Measurements from ENCODE around the gene LTBR. TPM values are rescaled to one million over a fixed set of nuclear protein-coding genes. Genes with fewer than 3 reads are reported as not detected.

The LTBR gene
- total RNA-seq, 1 experiment from 2014 or later: 178 TPM

DNA sequence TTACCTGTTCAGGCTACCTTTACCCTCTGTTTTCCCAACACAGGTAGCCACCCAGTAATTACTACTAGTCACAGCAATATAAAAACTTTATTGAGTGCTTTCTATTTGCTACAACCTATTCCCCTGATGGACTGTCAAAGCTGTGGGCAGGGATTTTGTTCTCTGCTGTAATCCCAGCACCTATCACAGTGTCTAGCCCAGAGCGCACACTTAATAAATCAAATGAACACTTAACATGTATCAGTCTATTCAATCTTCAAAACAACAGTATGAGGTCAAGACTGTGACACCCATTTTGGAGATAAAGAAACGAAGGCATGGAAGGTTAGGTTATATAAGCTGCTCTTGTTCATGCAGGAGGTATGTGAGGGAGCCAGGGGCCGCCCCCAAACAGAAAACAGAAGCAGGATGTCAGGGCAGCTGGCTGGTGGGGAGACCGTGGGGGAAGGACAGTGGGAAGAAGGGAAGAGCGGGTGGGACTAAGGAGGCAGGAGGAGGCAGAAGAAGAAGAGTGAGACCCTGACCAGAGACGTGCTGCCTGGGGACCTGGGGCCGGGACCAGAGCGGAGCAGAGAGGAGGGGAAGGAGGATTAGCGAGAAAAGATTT, 43.8 kb upstream of the LTBR start:
- Histone ChIP-seq H3K27me3 (ENCODE audit: insufficient read depth, low read depth) (no peaks in the 10 kb centered on the region), H4K20me1 (ENCODE audit: insufficient read depth) (peaks cover 8% of the 10 kb centered on the region; the same call in 1 of the 2 replicates), H2AFZ (no peak overlapping the region), H3F3A (ENCODE audit: insufficient read depth, low read depth) (peaks cover 45% of the 10 kb centered on the region), H3K9me3 (ENCODE audit: insufficient read depth, low read depth) (no peaks in the 10 kb centered on the region), H3K9me2 (ENCODE audit: insufficient read depth) (no peaks in the 10 kb centered on the region), H3K4me2 (peak overlapping the region; percentile 83), H3K4me1 (replicated peaks; ENCODE audit: insufficient read depth) (peaks cover 69% of the 10 kb centered on the region), H3K27ac (peak overlapping the region; percentile 49), H3K79me2 (ENCODE audit: low read depth) (peaks cover 67% of the 10 kb centered on the region), H3K4me3 (peak overlapping the region; percentile 92), H3K36me3 (ENCODE audit: low read depth) (no peaks in the 10 kb centered on the region)
- intact Hi-C loops (cut with micrococcal nuclease; ENCODE audit: unreplicated experiment): no loop called here
- TF ChIP-seq, protein P1, sequence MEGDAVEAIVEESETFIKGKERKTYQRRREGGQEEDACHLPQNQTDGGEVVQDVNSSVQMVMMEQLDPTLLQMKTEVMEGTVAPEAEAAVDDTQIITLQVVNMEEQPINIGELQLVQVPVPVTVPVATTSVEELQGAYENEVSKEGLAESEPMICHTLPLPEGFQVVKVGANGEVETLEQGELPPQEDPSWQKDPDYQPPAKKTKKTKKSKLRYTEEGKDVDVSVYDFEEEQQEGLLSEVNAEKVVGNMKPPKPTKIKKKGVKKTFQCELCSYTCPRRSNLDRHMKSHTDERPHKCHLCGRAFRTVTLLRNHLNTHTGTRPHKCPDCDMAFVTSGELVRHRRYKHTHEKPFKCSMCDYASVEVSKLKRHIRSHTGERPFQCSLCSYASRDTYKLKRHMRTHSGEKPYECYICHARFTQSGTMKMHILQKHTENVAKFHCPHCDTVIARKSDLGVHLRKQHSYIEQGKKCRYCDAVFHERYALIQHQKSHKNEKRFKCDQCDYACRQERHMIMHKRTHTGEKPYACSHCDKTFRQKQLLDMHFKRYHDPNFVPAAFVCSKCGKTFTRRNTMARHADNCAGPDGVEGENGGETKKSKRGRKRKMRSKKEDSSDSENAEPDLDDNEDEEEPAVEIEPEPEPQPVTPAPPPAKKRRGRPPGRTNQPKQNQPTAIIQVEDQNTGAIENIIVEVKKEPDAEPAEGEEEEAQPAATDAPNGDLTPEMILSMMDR (conservative IDR thresholded peaks at IDR 0.05): no peak
- no peak for TF ChIP-seq EZH2 (IDR thresholded peaks at IDR 0.05; ENCODE audit: low read depth)
- DNase-seq: peak; percentile 70 to 71
- no TSS peak for BruUV-seq (replicated peaks)
- ChIA-PET CTCF (interaction anchor here (0.6 to 1.0 kb wide), 3 partner anchors 10 to 61 kb away, joined by 4 to 13 read pairs (median 10); no protein-coding TSS in a partner anchor), POLR2A (ENCODE audit: unreplicated experiment) (interaction anchor here (0.6 to 1.1 kb wide), 4 partner anchors 23 to 194 kb away, joined by 4 to 9 read pairs (median 6); partner anchors contain the start of gene GAPDH)

DNA sequence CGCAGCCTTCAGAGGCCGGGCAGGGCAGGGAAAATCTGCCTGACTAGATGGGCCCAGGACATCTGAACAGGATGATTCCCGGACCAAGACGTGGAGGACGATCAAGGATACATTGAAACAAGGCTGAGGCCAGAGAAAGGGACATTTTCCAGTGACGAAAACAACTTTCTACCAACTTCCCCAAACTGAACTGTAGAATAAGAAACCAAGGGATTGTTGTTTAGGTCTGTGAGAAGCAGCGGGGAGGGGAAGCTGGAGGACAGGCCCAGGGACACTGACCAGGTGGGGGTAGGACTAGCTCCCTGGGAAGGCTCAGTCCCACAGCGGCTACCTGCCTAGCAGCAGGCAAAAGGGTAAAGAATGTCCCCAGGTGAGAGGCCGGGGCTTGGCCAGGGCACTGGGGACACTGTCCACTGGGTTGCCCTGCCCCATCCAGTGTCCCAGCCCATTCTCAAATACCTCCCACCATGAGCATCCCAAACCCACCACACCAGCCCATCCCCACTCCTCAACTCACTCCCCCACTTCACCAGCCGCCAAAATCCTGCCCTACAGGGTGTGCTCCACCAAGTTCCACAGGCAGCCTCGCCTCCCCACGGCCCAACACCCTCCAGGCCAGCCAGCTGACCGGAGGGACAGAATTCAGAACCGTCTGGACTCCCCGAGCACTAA, 43.1 kb upstream of the LTBR start:
- Histone ChIP-seq H2AFZ (0 out of 2 replicates have a peak overlapping the region, but pooled peaks have one; percentile 68), H3K27me3 (ENCODE audit: insufficient read depth, low read depth) (no peaks in the 10 kb centered on the region), H3K9me3 (ENCODE audit: insufficient read depth, low read depth) (no peaks in the 10 kb centered on the region), H3K36me3 (ENCODE audit: low read depth) (no peaks in the 10 kb centered on the region), H3F3A (ENCODE audit: insufficient read depth, low read depth) (peaks cover 45% of the 10 kb centered on the region), H3K27ac (peak overlapping the region; percentile 49), H4K20me1 (ENCODE audit: insufficient read depth) (peaks cover 8% of the 10 kb centered on the region; the same call in 1 of the 2 replicates), H3K9me2 (ENCODE audit: insufficient read depth) (no peaks in the 10 kb centered on the region), H3K4me3 (peak overlapping the region; percentile 92), H3K79me2 (ENCODE audit: low read depth) (peaks cover 59% of the 10 kb centered on the region), H3K4me2 (peak overlapping the region; percentile 83), H3K4me1 (replicated peaks; ENCODE audit: insufficient read depth) (peaks cover 69% of the 10 kb centered on the region)
- intact Hi-C loops (cut with micrococcal nuclease; ENCODE audit: unreplicated experiment): no loop called here
- TF ChIP-seq EZH2 (IDR thresholded peaks at IDR 0.05; ENCODE audit: low read depth): no peak
- TF ChIP-seq, protein P1 (conservative IDR thresholded peaks at IDR 0.05): no peak
- ChIA-PET CTCF (no interaction called here), POLR2A (ENCODE audit: unreplicated experiment) (interaction anchor here (0.6 to 0.7 kb wide), 4 partner anchors 22 to 273 kb away, joined by 4 to 9 read pairs (median 4); partner anchors contain the start of gene GAPDH)
- DNase-seq: no peak
- TSS peak; percentile 6 for BruUV-seq (replicated peaks)

GRCh38 chr12:6341417-6342139, 42.4 kb upstream of the LTBR start, which contains the start of gene TNFRSF1A:
Gene TNFRSF1A (minus strand): TSS chr12:6342076. CDS start chr12:6341814, 262 bp downstream.
- Histone ChIP-seq H3K27me3 (ENCODE audit: insufficient read depth, low read depth) (no peaks in the 10 kb centered on the region), H3K9me3 (ENCODE audit: insufficient read depth, low read depth) (no peaks in the 10 kb centered on the region), H3K4me3 (peak within 1 kb of the TSS; percentile 92), H3F3A (ENCODE audit: insufficient read depth, low read depth) (peaks cover 50% of the 10 kb centered on the region), H3K27ac (peak within 1 kb of the TSS; percentile 49), H3K4me2 (peak within 1 kb of the TSS; percentile 83), H4K20me1 (ENCODE audit: insufficient read depth) (peaks cover 8% of the 10 kb centered on the region; the same call in 1 of the 2 replicates), H3K79me2 (ENCODE audit: low read depth) (peaks cover 58% of the 10 kb centered on the region), H3K9me2 (ENCODE audit: insufficient read depth) (no peaks in the 10 kb centered on the region), H2AFZ (peak within 1 kb of the TSS; percentile 68), H3K4me1 (replicated peaks; ENCODE audit: insufficient read depth) (peaks cover 74% of the 10 kb centered on the region), H3K36me3 (ENCODE audit: low read depth) (no peaks in the 10 kb centered on the region)
- TF ChIP-seq EZH2 (IDR thresholded peaks at IDR 0.05; ENCODE audit: low read depth): no peak
- TF ChIP-seq, protein P1 (conservative IDR thresholded peaks at IDR 0.05): no peak
- ChIA-PET CTCF (interaction anchor here (0.6 kb wide), 1 partner anchor 10 kb away, joined by 7 read pairs; no protein-coding TSS in a partner anchor), POLR2A (ENCODE audit: unreplicated experiment) (interaction anchor here (0.5 to 1.3 kb wide), 11 partner anchors 9 to 622 kb away, joined by 3 to 9 read pairs (median 4); partner anchors contain the start of genes LTBR and MRPL51)
- BruUV-seq (replicated peaks): TSS peak; percentile 46
- intact Hi-C loops (cut with micrococcal nuclease; ENCODE audit: unreplicated experiment): no loop called here
- peak; percentile 63 to 69 for DNase-seq
